GM12878 (cell line): ENCODE results near the gene MPC2. TPM values are rescaled to one million over a fixed set of nuclear protein-coding genes. Genes with fewer than 3 reads are reported as not detected.

Experiments used
- CHD2 ChIP-seq: IDR thresholded peaks from 2 replicates; pipeline ENCODE4 v1.6.1; 2011; ENCODE audit warnings: low read depth, low read length, improper control_type of control experiment, borderline replicate concordance
- CREB1 ChIP-seq: IDR thresholded peaks from 2 replicates; pipeline ENCODE4 v1.6.1; 2012; ENCODE audit warnings: low read depth, mild to moderate bottlenecking, inconsistent platforms
- FOXM1 ChIP-seq: IDR thresholded peaks from 2 replicates; pipeline ENCODE4 v1.6.1; 2012; ENCODE audit warnings: low read depth, mild to moderate bottlenecking, inconsistent platforms, low read length, moderate library complexity
- JUND ChIP-seq: IDR thresholded peaks from 2 replicates; pipeline ENCODE4 v1.6.1; 2012; ENCODE audit warnings: low read depth, mild to moderate bottlenecking, low read length, improper control_type of control experiment, moderate library complexity
- KLF5 ChIP-seq: fragments of 450-650 bp; IDR thresholded peaks from 2 replicates; pipeline ENCODE4 v1.6.1; 2014; ENCODE audit warnings: mild to moderate bottlenecking; ENCODE audit not compliant: partially characterized antibody
- MLLT1 ChIP-seq: fragments of 450-650 bp; IDR thresholded peaks from 2 replicates; pipeline ENCODE4 v1.6.1; 2016; ENCODE audit warnings: mild to moderate bottlenecking
- NFYA ChIP-seq: IDR thresholded peaks from 2 replicates; pipeline ENCODE4 v1.6.1; 2011; ENCODE audit warnings: low read depth, mild to moderate bottlenecking, low read length, improper control_type of control experiment, borderline replicate concordance
- NR2C1 ChIP-seq: fragments of 450-650 bp; IDR thresholded peaks from 2 replicates; pipeline ENCODE4 v1.6.1; 2017; ENCODE audit warnings: antibody characterized with exemption, mild to moderate bottlenecking, moderate library complexity
- NRF1 ChIP-seq: conservative IDR thresholded peaks from 2 replicates; pipeline ENCODE4 v1.6.1; 2011; ENCODE audit warnings: mild to moderate bottlenecking, low read depth, low read length, improper control_type of control experiment
- PAX8 ChIP-seq: fragments of 450-650 bp; IDR thresholded peaks from 2 replicates; pipeline ENCODE4 v1.6.1; 2017; ENCODE audit warnings: mild to moderate bottlenecking, moderate library complexity
- POLR2AphosphoS2 ChIP-seq: IDR thresholded peaks from 2 replicates; pipeline ENCODE4 v1.6.1; 2011; ENCODE audit warnings: low read depth, mild to moderate bottlenecking, low read length, improper control_type of control experiment, moderate library complexity
- RBBP5 ChIP-seq: fragments of 200-600 bp; sonication (generic); conservative IDR thresholded peaks from 2 replicates; pipeline ENCODE4 v1.6.1; 2016
- RELB ChIP-seq: fragments of 450-650 bp; IDR thresholded peaks from 2 replicates; pipeline ENCODE4 v1.6.1; 2017; ENCODE audit warnings: low read depth, mild to moderate bottlenecking, moderate library complexity
- SIX5 ChIP-seq: IDR thresholded peaks from 2 replicates; pipeline ENCODE4 v1.6.1; 2011; ENCODE audit warnings: mild to moderate bottlenecking, low read depth, low read length, moderate library complexity; ENCODE audit not compliant: severe bottlenecking
- SMC3 ChIP-seq: IDR thresholded peaks from 2 replicates; pipeline ENCODE4 v1.6.1; 2011; ENCODE audit warnings: low read length, improper control_type of control experiment, borderline replicate concordance
- SPI1 ChIP-seq: IDR thresholded peaks from 2 replicates; pipeline ENCODE4 v1.6.1; 2011; ENCODE audit warnings: low read depth, mild to moderate bottlenecking, low read length, moderate library complexity, borderline replicate concordance; ENCODE audit not compliant: insufficient read depth
- polyA plus RNA-seq, 11 experiments: library from polyadenylated mRNA; depleted of rRNA in 4 of 11; unstranded in 6 of 11; stranded (reverse) in 5 of 11; fragments of >200 nt; fragmentation: Nextera tagmentation in 4 of 11; fragmentation: Illumina TruSeq in 1 of 11; extraction: Ambion mirVana in 4 of 11; extraction: Trizol in 1 of 11; gene quantifications; 1 replicate in 1 of 11; 2 replicates in 10 of 11; pipeline versions ENCODE4 v1.2.1 to v1.2.3, GENCODE V29; 2011 to 2016; ENCODE audit warnings: inconsistent platforms in 2 of 11, missing spikeins in 2 of 11, low read depth in 1 of 11
- total RNA-seq, 4 experiments: library from RNA; depleted of rRNA in 3 of 4; stranded (reverse); fragments of >200 nt in 3 of 4; fragmentation: Illumina TruSeq in 1 of 4; extraction: Trizol in 1 of 4; gene quantifications; 2 replicates each; pipeline versions ENCODE4 v1.2.1 to v1.2.3, GENCODE V29; 2013 to 2021
- TF ChIP-seq, protein P1 (sequence below), 3 experiments: IDR thresholded peaks in 2 of 3; conservative IDR thresholded peaks in 1 of 3; 2 replicates each; pipeline ENCODE4 v1.5.1; 2011; ENCODE audit warnings: low read depth in 3 of 3, low read length in 3 of 3, mild to moderate bottlenecking in 3 of 3, control low read depth in 2 of 3, moderate library complexity in 2 of 3, inconsistent platforms in 1 of 3, mixed read lengths in 1 of 3; ENCODE audit not compliant: control insufficient read depth in 2 of 3, insufficient read depth in 1 of 3; ENCODE audit errors: extremely low read depth in 1 of 3
- TF ChIP-seq, protein P2 (sequence below): fragments of 150-350 bp; IDR thresholded peaks from 2 replicates; pipeline ENCODE4 v1.6.1; 2016; ENCODE audit warnings: low read depth, low read length
- TF ChIP-seq, protein P3 (sequence below): IDR thresholded peaks from 2 replicates; pipeline ENCODE4 v1.6.1; 2011; ENCODE audit warnings: mild to moderate bottlenecking, low read depth, low read length, moderate library complexity; ENCODE audit not compliant: insufficient replicate concordance

The MPC2 gene
- total and polyA plus RNA-seq, 10 of the 15 experiments (the other 5 are each of a cell fraction or from before 2014, with no cell fraction given): 22.5 to 164 (median 63.3) TPM

DNA sequence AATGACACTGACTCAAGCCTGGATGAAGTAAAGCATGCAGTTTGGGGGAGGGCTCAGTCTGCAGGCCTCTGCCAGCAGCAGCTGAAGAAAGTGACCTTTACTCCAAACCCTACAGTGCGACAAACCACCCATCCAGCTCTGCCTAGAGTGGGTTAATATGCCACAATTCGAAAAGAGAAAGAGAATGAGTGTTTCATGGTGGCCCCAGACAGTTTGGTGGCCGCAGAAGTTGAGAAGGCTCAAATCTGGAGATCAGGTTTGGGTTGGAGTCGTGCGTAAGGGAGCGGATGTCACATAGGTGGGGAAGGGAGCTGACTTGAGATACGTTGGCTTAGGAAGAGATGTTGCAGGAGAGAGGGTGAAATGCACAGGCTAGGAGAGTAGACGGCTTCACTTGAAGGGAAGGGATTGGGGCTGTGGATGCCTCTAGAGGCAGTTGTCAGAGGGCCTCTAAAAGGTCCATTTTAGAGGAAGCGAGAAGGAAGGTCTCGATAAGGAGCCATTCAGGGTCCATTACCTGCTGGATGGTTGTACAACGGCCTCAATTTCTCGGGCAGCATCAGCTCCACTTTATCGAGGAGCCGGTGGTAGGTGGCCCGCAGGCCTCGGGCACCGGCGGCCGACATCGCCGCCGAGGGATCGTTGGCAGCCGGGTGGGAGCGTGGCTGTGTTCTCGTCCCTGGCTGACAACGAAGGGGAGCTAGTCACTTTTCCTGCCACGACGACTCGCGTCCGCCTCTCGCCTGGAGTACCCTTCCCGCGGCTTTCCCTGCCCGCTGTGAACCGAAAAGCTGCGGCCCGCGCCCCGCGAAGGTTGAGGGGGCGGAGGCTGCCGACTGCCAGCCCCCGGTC, 1.4 kb downstream of the MPC2 start (continued):
- TF ChIP-seq, protein P1, sequence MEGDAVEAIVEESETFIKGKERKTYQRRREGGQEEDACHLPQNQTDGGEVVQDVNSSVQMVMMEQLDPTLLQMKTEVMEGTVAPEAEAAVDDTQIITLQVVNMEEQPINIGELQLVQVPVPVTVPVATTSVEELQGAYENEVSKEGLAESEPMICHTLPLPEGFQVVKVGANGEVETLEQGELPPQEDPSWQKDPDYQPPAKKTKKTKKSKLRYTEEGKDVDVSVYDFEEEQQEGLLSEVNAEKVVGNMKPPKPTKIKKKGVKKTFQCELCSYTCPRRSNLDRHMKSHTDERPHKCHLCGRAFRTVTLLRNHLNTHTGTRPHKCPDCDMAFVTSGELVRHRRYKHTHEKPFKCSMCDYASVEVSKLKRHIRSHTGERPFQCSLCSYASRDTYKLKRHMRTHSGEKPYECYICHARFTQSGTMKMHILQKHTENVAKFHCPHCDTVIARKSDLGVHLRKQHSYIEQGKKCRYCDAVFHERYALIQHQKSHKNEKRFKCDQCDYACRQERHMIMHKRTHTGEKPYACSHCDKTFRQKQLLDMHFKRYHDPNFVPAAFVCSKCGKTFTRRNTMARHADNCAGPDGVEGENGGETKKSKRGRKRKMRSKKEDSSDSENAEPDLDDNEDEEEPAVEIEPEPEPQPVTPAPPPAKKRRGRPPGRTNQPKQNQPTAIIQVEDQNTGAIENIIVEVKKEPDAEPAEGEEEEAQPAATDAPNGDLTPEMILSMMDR (IDR thresholded peaks at IDR 0.05 in 2 of 3, conservative IDR thresholded peaks at IDR 0.05 in 1 of 3; ENCODE audit: control insufficient read depth in 2 of 3, extremely low read depth in 1 of 3, insufficient read depth in 1 of 3, low read depth in 3 of 3, low read length in 3 of 3): no peak
- no peak for TF ChIP-seq KLF5
- TF ChIP-seq NR2C1: no peak
- no peak for TF ChIP-seq SMC3
- TF ChIP-seq RELB: no peak
- no peak for TF ChIP-seq SIX5
- no peak; the same call in 1 of the 2 replicates for TF ChIP-seq SPI1
- no peak for TF ChIP-seq NFYA
- no peak for TF ChIP-seq FOXM1
- TF ChIP-seq RBBP5: peak; percentile 74; the same call in 1 of the 2 replicates
- TF ChIP-seq POLR2AphosphoS2: no peak
- TF ChIP-seq, protein P2, sequence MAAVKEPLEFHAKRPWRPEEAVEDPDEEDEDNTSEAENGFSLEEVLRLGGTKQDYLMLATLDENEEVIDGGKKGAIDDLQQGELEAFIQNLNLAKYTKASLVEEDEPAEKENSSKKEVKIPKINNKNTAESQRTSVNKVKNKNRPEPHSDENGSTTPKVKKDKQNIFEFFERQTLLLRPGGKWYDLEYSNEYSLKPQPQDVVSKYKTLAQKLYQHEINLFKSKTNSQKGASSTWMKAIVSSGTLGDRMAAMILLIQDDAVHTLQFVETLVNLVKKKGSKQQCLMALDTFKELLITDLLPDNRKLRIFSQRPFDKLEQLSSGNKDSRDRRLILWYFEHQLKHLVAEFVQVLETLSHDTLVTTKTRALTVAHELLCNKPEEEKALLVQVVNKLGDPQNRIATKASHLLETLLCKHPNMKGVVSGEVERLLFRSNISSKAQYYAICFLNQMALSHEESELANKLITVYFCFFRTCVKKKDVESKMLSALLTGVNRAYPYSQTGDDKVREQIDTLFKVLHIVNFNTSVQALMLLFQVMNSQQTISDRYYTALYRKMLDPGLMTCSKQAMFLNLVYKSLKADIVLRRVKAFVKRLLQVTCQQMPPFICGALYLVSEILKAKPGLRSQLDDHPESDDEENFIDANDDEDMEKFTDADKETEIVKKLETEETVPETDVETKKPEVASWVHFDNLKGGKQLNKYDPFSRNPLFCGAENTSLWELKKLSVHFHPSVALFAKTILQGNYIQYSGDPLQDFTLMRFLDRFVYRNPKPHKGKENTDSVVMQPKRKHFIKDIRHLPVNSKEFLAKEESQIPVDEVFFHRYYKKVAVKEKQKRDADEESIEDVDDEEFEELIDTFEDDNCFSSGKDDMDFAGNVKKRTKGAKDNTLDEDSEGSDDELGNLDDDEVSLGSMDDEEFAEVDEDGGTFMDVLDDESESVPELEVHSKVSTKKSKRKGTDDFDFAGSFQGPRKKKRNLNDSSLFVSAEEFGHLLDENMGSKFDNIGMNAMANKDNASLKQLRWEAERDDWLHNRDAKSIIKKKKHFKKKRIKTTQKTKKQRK: no peak
- no peak for TF ChIP-seq CREB1
- no peak for TF ChIP-seq CHD2
- TF ChIP-seq MLLT1: 0 out of 2 replicates have a peak, but pooled peaks have one; percentile 74
- no peak for TF ChIP-seq PAX8
- TF ChIP-seq JUND: no peak
- TF ChIP-seq, protein P3, sequence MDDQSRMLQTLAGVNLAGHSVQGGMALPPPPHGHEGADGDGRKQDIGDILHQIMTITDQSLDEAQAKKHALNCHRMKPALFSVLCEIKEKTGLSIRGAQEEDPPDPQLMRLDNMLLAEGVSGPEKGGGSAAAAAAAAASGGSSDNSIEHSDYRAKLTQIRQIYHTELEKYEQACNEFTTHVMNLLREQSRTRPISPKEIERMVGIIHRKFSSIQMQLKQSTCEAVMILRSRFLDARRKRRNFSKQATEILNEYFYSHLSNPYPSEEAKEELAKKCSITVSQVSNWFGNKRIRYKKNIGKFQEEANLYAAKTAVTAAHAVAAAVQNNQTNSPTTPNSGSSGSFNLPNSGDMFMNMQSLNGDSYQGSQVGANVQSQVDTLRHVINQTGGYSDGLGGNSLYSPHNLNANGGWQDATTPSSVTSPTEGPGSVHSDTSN: no peak
- no peak for TF ChIP-seq NRF1
